NOMO-1 treated with DMSO at 0.1 percent for 48 hours (cell line): ENCODE results near the gene RAMAC.
"Not testable (repeated sequence)": the region's sequence is repeated elsewhere in the genome, so short reads cannot be mapped to it uniquely, and the experiment has no call there.

ENCODE experiments used
- DNase-seq: peaks from one replicate; lab custom pipeline; 2025; ENCODE audit not compliant: unreplicated experiment; lab: John Stamatoyannopoulos, UW

The RAMAC gene

DNA sequence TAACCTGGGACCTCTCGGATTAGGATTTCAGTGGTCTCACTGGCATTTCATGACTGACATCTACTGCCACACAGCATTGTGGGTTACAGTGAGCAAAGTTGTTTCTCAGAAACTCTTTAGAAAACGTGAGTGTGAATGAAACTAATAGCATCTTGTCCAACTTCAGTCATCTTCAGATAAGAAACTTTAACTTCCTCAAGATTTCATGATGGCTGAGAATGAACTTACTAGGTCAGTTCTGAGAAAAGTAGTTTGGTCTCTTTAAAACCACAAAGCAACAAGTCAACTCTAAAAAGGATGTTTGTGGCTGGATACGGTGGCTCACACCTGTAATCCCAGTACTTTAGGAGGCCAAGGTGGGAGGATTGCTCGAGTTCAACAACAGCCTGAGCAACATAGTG lies 19.3 kb upstream of the RAMAC start:
- DNase-seq: peak; percentile 17

DNA sequence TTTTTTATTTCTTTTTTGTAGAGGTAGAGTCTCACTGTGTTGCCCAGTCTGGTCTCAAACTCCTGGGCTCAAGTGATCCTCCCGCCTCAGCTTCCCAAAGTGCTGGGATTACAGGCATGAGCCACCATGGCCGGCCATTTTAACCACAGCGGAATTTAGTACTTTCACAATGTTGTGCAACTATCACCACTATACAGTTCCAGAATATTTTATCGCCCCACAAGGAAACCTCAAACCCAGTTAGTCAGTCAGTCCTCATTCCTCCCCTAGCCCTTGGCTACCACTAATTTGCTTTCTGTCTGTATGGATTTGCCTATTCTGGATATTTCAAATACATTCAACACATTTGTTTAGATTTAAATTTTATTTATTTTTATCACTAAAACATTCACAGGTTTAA lies 17.9 kb upstream of the RAMAC start:
- peak; percentile 88 for DNase-seq

DNA sequence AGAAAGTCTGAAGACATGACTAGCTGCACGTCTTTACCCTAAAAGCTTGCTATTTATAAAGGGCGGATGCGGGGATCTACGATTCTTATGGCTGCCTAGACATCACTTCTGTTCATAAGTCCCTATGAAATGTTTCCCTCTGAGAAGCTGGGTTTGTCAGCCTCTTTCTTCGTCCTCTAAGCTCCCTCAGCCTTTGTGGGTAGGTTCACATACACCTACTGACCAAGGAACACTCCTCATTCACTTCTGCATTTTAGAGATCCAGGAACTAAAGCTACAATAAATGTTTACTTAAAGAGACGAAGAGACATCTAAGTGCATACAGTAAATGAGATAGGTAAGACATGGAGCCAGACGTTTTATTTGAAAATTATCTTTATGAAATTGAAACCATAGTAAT lies 16.7 kb upstream of the RAMAC start:
- peak; percentile 45 for DNase-seq

- DNase-seq: no peak
Measured at GRCh38 chr15:82970078-82970686, 15.8 kb upstream of the RAMAC start.

DNA sequence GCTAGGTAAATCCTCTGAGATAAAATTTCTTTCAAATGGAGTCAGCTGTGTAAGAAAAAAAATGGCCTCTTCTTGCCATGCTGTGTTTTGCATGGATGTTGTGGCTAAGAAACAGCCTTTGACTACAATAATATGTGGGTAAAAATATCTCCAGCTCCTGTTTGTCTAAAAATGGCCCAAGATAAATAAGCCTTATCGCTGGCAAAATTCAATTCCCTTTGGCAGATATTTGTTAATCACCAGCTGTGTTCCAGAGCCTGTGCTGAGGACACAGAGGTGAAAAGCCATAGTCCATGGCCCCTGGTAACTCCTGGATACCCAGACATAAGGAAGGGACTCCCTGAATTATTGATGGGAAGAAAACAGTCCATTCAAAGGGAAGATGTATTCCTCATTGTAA lies 15.3 kb upstream of the RAMAC start:
- no peak for DNase-seq

DNA sequence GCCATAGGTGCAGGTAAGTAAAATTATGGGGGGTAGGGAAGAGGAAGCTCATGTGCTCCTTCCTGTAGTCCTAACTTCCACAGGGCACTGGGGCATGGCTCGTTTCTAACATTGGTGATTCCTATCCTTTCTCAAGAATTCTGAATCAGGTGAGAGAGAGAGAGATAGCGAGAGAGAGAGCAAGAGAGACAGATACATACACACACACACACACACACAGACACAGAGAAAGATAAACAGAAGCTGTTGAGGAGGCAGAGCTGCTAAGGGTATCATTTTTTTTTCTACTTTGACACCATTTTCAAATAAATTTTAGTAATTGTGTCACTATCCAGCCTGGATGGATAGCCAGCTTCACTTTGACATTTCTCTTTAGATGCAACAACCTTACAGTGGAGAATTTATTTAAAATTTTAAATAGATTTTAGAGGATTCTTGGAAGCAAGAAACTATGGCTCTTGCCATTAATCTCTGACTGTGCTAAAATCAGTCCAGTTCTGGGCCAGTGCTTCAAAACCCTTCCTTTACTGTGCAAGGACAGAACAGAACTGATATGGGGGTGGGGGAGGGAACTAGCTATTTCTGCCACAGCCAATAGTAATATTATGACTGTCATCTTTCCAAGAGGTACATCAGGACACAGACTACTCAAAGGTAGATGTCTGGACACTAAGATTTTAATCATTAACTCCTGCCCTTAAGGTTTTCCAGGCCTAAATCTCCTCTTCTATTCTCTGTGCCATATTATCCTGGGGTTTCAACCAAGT lies 14.6 kb upstream of the RAMAC start:
- no peak for DNase-seq

GRCh38 chr15:82972990-82973389 lies 13.0 kb upstream of the RAMAC start:
- no peak for DNase-seq

DNA sequence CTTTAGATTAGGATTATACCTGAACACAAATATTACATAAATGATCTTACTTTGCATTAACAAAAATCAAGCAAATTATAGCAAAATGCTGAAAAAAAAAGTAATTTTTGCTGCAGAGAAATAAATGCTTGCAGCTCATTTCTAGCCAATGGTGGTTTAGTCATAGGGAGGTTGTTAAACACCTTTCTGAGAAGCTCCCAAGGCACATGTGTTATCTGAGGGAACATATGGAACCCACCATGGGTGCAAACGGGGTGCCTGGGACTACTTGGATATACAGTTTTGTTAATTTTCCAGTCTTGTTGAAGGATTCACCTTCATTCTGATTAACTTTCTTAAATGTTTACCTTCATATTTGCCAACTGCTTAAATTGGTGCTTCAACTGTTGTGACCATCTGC lies 8.9 kb upstream of the RAMAC start:
- DNase-seq: no peak

DNA sequence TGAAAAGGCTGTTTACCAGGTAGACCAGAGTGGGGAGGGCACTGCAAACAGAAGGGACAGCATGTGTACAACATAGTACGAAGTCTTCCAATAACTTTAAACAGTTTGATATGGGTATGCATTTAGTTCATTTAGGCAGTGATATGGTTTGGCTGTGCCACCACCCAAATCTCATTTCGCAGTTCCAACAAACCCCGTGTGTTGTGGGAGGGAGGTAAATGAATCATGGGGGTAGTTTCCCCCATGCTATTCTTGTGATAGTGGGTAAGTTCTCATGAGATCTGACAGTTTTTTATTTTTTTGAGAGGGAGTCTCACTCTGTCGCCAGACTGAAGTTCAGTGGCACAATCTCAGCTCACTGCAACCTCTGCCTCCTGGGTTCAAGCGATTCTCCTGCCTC lies 7.6 kb upstream of the RAMAC start:
- no peak for DNase-seq

- no peak for DNase-seq
Measured at GRCh38 chr15:82979726-82980125, 6.3 kb upstream of the RAMAC start.

GRCh38 chr15:82980981-82981380 lies 5.0 kb upstream of the RAMAC start:
- DNase-seq: no peak

DNA sequence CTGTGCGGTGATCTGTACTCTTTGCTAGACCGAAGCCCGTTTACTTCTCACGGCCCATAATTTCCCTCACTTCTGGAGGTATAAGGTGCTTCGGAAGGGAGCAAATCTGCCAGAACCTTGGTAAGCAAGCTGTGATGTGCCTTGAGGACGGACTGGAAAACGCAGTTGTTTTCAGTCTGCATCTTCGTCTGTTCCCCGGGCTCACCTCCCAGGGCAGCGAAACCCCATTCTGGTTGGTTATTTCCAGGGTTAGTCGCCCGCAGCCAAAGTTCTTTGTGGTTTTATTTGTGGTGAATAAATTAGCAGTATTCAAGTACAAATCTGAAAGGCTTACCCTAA lies 401 bp downstream of the RAMAC start:
- peak; percentile 64 for DNase-seq

DNA sequence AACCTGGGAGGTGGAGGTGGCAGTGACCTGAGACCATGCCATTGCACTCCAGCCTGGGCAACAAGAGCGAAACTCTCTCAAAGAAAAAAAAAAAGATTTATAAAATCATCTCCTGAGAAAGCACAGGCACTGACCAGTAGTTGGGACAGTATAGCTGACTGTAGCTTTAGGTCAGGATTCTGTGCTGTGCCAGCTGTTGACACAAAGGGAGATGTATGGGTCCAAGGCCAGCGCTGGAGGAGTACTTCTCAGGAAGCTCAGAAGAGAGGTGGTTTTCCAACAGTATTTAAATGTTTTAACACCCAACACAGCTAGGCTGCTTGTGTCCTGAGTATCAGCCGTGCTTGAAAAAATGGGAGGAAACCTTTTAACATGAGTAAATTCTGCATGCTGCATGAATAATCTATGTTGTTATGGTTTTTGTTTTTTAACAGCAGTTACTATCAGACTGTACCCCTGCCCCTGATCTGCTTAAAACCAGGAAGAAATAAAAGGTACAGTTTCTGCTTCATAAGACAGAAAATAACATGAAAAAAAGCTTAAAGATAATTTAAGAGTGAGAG lies 6.5 kb downstream of the RAMAC start:
- no peak for DNase-seq

DNA sequence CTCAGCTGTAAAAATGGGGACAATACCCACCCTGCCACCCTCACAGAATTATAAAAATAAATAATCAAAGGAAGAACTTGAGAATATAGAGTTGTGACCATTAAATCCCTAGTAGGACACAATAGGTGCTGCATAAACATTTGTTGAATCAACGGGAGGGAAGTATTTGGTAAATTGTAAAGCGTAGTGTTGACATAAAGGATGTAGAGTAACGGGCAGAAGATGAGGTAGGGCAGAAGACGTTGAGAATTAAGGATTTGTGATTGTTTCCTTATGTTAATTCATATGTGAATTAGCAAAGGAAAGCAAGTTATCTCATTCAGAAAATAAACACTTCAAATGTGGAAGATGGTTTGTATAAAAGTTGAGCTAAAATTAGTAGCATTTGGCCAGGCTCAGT lies 7.1 kb downstream of the RAMAC start:
- no peak for DNase-seq

GRCh38 chr15:82995076-82995475 lies 9.1 kb downstream of the RAMAC start:
- DNase-seq: no peak

DNA sequence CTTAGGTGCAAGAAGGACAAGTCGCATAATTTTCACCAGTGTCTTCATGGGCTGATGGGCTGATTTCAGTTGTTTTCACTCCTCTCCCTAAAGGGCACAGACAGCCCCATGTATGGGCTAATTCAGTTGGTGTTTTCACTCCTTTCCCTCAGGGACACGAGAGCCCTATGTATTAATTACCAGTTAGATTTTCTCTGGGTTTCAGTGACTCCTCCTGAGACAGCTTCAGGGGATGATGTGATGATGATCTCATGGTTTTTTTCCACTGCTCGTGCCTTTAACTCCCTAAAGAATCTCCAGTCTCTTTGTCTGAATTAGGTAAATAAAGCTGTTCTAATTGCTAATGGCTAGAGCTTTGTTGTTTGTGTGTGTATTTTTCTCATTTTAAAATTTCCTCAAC lies 9.9 kb downstream of the RAMAC start:
- no peak for DNase-seq

- no peak for DNase-seq
Measured at GRCh38 chr15:82999426-82999825, 13.4 kb downstream of the RAMAC start.

DNA sequence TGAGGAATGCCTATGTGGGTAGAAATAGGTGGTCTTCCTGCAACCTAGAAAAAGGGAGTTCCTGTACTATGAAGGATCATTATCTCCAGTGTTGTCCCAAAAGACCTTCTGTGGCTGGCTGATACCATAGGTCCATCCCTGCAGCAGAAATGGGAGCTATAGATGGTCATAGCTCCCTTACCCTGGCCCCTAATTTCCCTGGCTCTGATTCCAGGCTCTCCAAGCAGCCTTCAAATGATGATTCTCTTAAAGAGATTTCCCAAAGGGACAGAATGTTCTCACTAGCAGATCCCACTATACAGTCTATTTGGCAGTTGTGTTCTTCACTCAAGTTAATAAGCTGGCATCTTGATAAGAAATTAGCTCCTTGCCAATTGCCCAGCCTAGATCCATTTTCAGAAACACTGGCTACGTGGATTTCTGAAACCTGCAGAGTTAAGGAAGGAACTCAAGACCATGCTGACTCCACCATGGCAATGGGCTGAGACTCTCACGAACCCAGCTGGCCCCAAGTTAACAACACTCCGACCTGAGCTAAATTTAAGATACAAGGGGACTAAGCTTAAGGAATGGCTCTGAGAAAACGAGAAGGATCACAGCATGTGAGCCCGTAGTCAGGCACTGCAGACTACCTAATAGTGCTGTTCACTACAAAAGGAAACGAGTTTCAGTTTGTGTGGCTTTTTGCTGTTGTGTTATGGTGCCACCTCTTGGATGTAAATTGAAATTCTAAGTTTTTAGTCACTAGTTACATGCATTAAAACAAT lies 14.1 kb downstream of the RAMAC start:
- DNase-seq: peak; percentile 66

DNA sequence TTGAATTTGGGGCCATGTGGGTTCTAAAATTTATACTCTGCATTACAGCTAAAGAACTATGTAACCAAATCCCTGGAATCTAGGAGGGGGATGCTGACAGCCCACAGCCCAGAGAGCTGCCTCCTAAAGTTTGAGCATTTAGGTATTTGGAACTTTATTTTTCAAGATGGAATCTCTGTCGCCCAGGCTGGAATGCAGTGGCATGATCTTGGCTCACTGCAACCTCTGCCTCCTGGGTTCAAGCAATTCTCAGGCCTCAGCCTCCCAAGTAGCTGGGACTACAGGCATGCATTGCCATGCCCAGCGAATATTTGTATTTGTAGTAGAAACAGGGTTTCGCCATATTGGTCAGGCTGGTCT lies 14.6 kb downstream of the RAMAC start:
- DNase-seq: not testable (repeated sequence)

GRCh38 chr15:83010709-83011270 lies 24.8 kb downstream of the RAMAC start:
- peak; percentile 76 for DNase-seq

GRCh38 chr15:83011271-83012075 lies 25.5 kb downstream of the RAMAC start, which contains the start of gene C15orf40:
TSS of gene C15orf40 (minus strand) at chr15:83011639. CDS start at chr15:83011607, 32 bp downstream.
- peak; percentile 86 for DNase-seq
